Uterine smooth muscle cell (primary cell): Measurements from ENCODE around the gene TMEM45B. TPM values are rescaled to one million over a fixed set of nuclear protein-coding genes. Genes with fewer than 3 reads are reported as not detected.

Experiments
- total RNA-seq: library from RNA; depleted of rRNA; stranded (reverse); fragments of >200 nt; gene quantifications from 2 replicates; pipeline ENCODE4 v1.2.3, GENCODE V29; 2014

TMEM45B gene
- total RNA-seq = not detected in 2 replicates

DNA sequence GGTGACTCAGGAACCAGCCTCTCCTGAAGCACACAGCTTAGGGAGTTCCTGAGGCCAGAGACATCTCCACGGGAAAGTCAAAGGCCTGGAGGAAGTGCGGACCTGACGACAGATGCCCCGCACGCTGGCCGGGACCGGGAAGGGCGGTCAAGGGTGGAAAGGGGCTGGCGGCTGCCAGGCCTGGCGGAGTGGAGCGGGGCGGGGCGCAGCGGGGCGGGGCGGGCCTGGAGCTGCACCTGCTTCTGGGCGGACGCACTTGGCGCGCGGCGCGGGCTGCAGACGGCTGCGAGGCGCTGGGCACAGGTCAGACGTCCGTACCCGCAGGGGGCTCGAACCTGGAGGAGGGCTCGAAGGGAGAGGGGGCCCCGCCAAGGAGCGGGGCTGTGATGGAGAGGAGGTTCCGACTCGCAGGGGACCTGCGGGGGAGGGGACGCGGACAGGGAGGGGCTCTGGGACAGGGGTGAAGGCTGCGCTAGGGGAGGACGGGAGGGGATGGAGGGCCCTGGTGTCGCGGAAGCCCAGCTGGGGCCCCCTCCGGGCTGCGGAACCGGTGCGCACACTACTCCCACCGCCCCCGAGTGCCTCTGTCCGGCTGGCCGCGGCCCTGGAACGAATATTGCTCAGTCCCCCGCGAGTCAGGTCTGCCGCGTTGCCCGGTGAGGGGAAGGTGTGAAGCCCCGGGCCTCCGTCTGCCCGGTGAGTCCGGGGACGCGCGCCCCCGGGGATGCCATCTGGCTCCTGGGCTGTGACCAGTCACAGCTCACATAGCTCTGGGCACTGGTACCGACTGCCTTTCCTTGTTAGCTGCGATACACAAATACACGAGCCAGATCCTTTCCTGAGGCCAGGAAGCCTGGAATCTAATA lies at the start of gene TMEM45B:
TMEM45B (plus strand) TSS at position 253 of the 866 bp plus-strand sequence. CDS start 36,635 bp downstream, outside the sequence.

DNA sequence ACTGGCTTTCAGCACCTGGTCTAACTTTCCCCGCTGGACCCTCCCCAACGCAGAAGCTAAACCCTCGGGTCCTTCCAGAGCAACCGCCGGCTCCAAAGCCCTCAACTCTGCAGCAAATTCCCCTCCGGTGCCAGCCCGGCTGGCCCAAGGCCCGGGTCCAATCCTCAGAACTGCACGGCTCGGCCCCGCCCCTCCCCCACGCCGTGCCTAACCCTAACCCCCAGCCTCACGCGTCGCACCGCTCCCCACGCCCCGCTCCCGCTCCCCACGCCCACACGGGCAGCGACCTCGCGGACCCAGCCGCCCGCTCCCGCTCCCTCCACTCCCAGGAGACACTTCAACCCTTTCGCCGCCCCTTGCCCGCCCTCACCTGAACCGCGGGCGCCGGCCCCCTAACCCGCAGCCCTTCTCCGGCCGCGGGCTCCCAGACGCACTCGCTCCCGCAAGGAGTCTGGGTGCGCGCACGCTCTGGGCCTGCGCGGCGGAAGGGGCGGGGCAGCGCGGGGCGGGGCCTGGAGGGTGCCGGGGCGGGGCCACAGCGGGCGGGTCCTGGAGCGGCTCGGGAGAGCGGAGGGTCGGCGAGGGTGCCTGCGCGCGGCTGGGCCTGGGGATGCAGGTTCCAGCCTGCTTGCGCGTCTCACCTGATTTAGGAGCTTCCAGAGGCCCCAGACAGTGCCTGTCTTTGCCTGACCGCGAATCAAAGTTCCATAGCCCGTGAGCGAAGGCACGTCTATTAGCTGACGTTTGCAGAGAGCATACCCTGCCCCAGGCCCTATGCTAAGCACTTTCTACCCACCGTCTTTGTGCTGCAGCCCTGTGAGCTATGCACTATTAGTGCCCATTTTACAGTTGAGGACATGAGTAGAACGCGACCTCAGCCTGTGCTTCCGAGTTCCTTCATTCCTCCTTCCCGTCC lies 79.7 kb downstream of the TMEM45B start, which contains the start of gene NFRKB:
NFRKB (minus strand) TSS at position 453 of the 916 bp plus-strand sequence. CDS start 2,729 bp downstream, outside the sequence.

Other genes with a start within 250 kb of the TMEM45B start
- 17.0 and 22.7 TPM in 2 replicates for gene NFRKB, start 79.7 kb downstream of the TMEM45B start, total RNA-seq
- 4.1 and 7.9 TPM in 2 replicates for gene PRDM10, start 187.0 kb downstream of the TMEM45B start, total RNA-seq